D721Med (cell line): ENCODE results near the gene EZH2.

Experiments used
- DNase-seq: peaks from one replicate; pipeline ENCODE4 v3.0.0; 2011; ENCODE audit warnings: low spot score; ENCODE audit not compliant: insufficient read length
- FAIRE-seq: peaks from 2 replicates; lab custom pipeline; 2011; peaks lifted over from hg19 to GRCh38; lab: Jason Lieb, UNC
- CTCF ChIP-seq: IDR thresholded peaks from 2 replicates; pipeline ENCODE4 v1.5.1; 2012; ENCODE audit warnings: mild to moderate bottlenecking, control low read depth; ENCODE audit not compliant: insufficient read depth; ENCODE audit errors: missing control alignments

The EZH2 gene

DNA sequence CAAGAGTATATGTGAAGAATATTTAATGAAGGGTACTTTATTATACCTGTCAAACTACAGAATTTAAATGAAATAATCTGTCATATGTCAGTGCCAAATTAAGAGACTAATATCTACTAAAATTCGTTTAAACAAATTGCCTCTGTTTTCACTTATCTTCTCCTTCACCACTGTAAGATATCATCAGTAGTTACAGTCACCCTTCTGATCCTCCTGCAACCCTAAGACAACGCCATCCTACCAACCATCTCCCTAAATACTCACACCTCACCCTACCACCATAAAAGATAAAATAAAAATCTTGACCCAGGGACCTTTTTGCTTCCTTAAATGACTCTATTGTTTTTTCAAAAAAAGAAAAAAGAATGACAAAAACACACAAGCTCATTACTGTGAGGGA is 20.8 kb downstream of the EZH2 start:
- FAIRE-seq (no peak), DNase-seq (no peak)
- TF ChIP-seq CTCF, result no peak

DNA sequence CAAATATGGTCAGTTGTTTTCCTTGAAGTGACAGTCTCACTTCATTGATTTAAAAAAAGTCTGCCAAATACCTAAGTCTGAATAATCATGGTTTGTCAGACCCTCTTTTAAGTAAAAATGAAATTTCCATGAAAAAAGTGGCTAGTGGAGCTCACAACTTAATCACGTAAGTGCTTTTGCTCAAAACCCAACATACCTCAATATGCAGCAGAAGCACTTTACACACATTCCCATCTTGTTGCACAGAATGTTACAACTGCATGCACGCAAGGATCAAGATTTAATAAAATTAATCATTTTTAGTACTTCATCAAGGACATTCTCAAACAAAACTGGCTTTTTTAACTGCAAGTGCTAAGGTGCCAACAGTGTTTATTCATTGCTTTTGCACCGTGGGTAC is 21.6 kb downstream of the EZH2 start:
- DNase-seq (no peak), FAIRE-seq (no peak)
- TF ChIP-seq CTCF, result no peak

- no peak for TF ChIP-seq CTCF
- DNase-seq (no peak), FAIRE-seq (no peak)
These were observed 25.6 kb downstream of the EZH2 start for GRCh38 chr7:148858489-148858888.

- FAIRE-seq (no peak), DNase-seq (no peak)
- no peak for TF ChIP-seq CTCF
These were observed 27.2 kb downstream of the EZH2 start for GRCh38 chr7:148856891-148857290.

GRCh38 chr7:148856578-148856881 is 27.6 kb downstream of the EZH2 start:
- TF ChIP-seq CTCF, result no peak
- DNase-seq, result no peak
- no peak for FAIRE-seq

- DNase-seq (no peak), FAIRE-seq (no peak)
- TF ChIP-seq CTCF, result no peak
These were observed 29.1 kb downstream of the EZH2 start for GRCh38 chr7:148854983-148855382.

GRCh38 chr7:148852272-148852671 is 31.8 kb downstream of the EZH2 start:
- no peak for TF ChIP-seq CTCF
- FAIRE-seq (no peak), DNase-seq (no peak)
